Kidney epithelial cell (primary cell): ENCODE data around the gene TPM3. TPM values are rescaled to one million over a fixed set of nuclear protein-coding genes. Genes with fewer than 3 reads are reported as not detected.

ENCODE experiments used
- DNase-seq: peaks from one replicate; pipeline ENCODE4 v3.0.0-alpha.2; 2010; ENCODE audit warnings: low read depth
- H3K27me3 ChIP-seq: 2 replicates; pipeline ENCODE4 v1.6.0; 2011; ENCODE audit warnings: low read length; ENCODE audit not compliant: control insufficient read depth, insufficient read depth
- H3K36me3 ChIP-seq: 2 replicates; pipeline ENCODE4 v1.5.1; 2011; ENCODE audit warnings: low read length; ENCODE audit not compliant: control insufficient read depth, insufficient read depth
- H3K4me3 ChIP-seq: 2 replicates; pipeline ENCODE4 v1.5.1; 2011; ENCODE audit warnings: low read depth, mild to moderate bottlenecking, control low read depth, low read length
- total RNA-seq: library from RNA; depleted of rRNA; stranded (reverse); fragments of >200 nt; gene quantifications from 2 replicates; pipeline ENCODE4 v1.2.3, GENCODE V29; 2015
- TF ChIP-seq, protein P1 (sequence below): IDR thresholded peaks from 2 replicates; pipeline ENCODE4 v1.5.1; 2011; ENCODE audit warnings: mild to moderate bottlenecking, moderate library complexity, low read length, control low read depth, inconsistent platforms; ENCODE audit not compliant: insufficient read depth, poor library complexity, severe bottlenecking

Gene TPM3
- total RNA-seq, 1 donor from 2014 or later = 529 TPM

DNA sequence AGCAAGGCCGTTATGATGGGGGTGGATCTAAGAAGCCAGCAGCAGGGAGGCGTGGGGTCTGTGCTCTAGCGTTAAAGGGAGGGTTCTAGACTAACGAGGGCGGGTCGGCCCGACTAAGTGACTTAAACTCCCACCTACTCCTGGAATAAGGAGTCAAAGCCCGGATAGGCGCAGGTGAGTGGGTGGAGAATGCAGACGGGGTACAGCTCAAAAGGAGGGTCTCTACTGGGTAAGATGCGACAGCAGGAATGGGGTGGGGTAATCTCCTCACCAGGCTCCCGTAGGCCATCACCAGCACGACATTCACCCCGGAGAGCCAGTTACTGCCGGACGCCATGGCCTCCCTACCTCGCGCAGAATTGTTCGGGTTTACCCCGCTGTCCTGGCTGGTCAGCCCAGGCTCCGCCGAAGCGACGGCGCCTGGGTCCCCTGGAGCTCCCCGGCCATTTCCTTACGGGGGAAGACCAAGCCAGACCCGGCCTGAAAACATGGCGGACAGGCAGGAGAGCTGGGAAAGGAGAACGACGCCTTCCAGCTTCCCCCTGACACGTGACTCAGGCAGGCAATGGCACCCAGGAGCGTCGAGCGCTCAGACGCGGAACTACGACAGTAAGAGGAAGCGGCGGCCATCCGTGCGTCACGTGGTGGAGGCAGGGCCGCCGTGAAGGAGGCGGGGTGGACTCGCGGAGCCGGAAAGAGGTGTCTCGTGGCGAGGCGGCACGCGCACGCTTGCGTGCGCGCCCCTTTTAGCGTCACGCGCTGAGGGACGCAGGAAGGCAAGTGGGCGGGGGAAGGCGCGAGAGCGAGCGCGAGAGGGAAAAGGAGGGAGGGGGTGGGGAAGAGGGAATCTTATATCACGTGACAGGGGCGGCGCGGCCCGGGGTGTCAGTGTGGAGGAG, 28.4 kb upstream of the TPM3 start, which contains the start of gene UBAP2L:
UBAP2L (plus strand) TSS at position 885 of the 899 bp plus-strand sequence. CDS start 4,169 bp downstream, outside the sequence.
- TF ChIP-seq, protein P1, sequence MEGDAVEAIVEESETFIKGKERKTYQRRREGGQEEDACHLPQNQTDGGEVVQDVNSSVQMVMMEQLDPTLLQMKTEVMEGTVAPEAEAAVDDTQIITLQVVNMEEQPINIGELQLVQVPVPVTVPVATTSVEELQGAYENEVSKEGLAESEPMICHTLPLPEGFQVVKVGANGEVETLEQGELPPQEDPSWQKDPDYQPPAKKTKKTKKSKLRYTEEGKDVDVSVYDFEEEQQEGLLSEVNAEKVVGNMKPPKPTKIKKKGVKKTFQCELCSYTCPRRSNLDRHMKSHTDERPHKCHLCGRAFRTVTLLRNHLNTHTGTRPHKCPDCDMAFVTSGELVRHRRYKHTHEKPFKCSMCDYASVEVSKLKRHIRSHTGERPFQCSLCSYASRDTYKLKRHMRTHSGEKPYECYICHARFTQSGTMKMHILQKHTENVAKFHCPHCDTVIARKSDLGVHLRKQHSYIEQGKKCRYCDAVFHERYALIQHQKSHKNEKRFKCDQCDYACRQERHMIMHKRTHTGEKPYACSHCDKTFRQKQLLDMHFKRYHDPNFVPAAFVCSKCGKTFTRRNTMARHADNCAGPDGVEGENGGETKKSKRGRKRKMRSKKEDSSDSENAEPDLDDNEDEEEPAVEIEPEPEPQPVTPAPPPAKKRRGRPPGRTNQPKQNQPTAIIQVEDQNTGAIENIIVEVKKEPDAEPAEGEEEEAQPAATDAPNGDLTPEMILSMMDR = no peak
- H3K4me3 ChIP-seq = peak within 1 kb of the TSS; percentile 91
- DNase-seq = peak; percentile 96
- no peaks in the 10 kb centered on the region for H3K27me3 ChIP-seq
- H3K36me3 ChIP-seq = no peaks in the 10 kb centered on the region

GRCh38 chr1:154219541-154219940, 27.6 kb upstream of the TPM3 start:
- TF ChIP-seq, protein P1 = no peak
- Histone ChIP-seq H3K4me3 (peak overlapping the region; percentile 91), H3K36me3 (no peaks in the 10 kb centered on the region), H3K27me3 (no peaks in the 10 kb centered on the region)
- no peak for DNase-seq

- DNase-seq = no peak
- Histone ChIP-seq H3K27me3 (no peaks in the 10 kb centered on the region), H3K4me3 (no peak overlapping the region), H3K36me3 (peaks cover 2% of the 10 kb centered on the region)
- TF ChIP-seq, protein P1 = no peak
Measured at GRCh38 chr1:154218545-154218944, 26.6 kb upstream of the TPM3 start.

DNA sequence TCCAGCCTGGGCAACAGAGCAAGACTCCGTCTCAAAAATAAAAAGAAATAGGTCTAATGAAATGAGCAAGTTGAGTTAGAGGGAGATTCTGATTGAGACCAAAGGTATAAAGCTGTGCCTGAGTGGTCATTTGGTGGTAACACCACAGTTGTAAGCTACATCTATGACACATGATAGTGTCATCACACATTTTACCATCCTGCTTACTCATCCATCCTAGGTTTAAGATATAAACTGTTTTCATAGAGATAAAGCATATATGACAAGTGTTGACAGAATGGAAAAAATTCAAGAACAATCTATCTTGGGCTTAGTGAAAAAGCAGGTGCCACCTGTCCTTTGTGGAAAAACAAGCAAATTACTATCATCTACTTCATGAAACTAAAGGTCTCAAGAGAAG, 21.4 kb upstream of the TPM3 start:
- Histone ChIP-seq H3K36me3 (peaks cover 6% of the 10 kb centered on the region), H3K4me3 (no peak overlapping the region), H3K27me3 (no peaks in the 10 kb centered on the region)
- TF ChIP-seq, protein P1 = no peak
- no peak for DNase-seq

- TF ChIP-seq, protein P1 = no peak
- Histone ChIP-seq H3K36me3 (peaks cover 6% of the 10 kb centered on the region), H3K27me3 (no peaks in the 10 kb centered on the region)
Measured at GRCh38 chr1:154212083-154212482, 20.2 kb upstream of the TPM3 start.

More at GRCh38 chr1:154212083-154212482, 20.2 kb upstream of the TPM3 start:
- no peak for DNase-seq
- no peak overlapping the region for H3K4me3 ChIP-seq
